ENCODE measurements around the gene FXYD6.

FXYD6 gene

DNA sequence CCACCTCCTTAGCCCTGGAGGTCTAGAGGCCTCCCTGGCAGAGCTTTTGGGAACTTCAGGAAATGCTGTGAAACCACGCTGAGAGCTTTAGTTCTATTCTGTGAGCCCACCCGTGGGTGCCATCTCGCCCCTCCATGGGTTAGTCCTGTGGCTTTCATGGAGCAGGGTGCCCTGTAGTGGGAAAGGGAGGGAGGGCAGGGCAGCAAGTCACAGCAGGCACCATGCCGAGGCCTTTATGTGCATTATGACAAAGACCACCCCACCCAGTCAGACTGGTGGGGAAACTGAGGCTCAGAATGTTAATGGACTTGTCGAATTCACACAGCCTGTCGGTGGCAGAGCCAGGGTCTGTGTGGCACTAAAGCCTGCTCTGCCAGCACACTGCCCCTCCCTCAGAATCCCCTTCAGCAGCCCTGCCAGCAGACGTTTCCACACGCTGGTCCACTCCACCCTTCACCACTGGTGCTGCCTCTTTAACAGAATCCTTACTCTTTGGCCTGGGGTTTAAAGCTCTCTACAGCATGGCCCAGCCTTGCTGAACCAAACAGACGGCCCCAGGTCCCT, 39.3 kb upstream of the FXYD6 start:
- TF ChIP-seq, protein P1, sequence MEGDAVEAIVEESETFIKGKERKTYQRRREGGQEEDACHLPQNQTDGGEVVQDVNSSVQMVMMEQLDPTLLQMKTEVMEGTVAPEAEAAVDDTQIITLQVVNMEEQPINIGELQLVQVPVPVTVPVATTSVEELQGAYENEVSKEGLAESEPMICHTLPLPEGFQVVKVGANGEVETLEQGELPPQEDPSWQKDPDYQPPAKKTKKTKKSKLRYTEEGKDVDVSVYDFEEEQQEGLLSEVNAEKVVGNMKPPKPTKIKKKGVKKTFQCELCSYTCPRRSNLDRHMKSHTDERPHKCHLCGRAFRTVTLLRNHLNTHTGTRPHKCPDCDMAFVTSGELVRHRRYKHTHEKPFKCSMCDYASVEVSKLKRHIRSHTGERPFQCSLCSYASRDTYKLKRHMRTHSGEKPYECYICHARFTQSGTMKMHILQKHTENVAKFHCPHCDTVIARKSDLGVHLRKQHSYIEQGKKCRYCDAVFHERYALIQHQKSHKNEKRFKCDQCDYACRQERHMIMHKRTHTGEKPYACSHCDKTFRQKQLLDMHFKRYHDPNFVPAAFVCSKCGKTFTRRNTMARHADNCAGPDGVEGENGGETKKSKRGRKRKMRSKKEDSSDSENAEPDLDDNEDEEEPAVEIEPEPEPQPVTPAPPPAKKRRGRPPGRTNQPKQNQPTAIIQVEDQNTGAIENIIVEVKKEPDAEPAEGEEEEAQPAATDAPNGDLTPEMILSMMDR (conservative IDR thresholded peaks at IDR 0.05; ENCODE audit: low read depth, low read length) = no peak

DNA sequence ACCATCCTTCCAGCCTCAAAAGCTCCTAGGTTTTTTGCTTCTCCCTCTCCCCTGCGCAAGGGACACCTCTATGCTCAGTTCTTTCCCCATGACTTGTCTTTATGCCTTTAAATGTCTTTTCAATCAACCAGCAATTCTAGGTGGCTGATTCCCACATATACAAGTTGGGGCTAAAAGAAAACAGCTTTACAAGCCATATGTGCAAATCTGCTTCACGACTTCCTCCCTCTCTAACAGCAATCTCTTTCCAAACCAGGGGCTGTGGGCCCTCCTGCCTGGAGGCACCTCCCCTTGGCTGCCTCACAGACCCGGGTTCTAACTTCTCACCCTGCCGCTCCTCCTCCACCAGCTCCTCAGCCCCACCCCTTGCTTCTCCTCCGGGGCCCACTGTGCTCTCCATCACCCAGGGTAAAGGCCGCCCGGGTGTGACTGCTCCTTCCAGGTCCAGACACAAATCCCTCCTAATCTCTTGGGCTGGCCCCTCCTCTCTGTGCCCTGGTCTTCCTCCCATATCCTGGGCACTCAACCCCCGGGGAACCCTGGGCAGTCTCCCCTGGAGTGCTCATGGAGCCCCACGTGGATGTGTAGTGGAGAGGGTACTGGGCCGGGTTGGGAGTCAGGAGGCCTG, 38.6 kb upstream of the FXYD6 start:
- no peak for DNase-seq (ENCODE audit: low read depth)
- no peak overlapping the region for H3K4me3 ChIP-seq (ENCODE audit: low read length)
- TF ChIP-seq, protein P1 (conservative IDR thresholded peaks at IDR 0.05; ENCODE audit: low read depth, low read length) = no peak

More for the DNA sequence above, 39.3 kb upstream of the FXYD6 start:
- no peak overlapping the region for H3K4me3 ChIP-seq (ENCODE audit: low read length)
- no peak for DNase-seq (ENCODE audit: low read depth)

DNA sequence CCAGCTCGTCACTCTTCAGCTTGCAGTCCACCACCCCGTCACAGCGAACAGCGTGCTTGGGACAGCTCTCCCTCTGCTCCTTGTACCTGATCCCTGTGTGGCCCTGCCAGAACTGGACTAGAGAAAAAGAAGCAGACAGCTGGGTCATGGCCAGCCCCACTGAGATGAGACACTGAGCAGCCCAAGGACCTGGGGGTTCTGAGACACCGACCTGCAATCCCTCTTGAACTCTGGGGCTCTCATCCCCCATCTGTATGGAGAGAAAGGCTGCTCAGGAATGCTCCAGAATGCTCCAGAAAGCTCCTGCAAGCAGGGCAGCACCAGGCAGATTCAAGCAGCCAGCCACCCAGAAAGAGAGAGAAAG, 37.9 kb upstream of the FXYD6 start:
- TF ChIP-seq, protein P1 (conservative IDR thresholded peaks at IDR 0.05; ENCODE audit: low read depth, low read length) = no peak
- no peak for DNase-seq (ENCODE audit: low read depth)
- no peak overlapping the region for H3K4me3 ChIP-seq (ENCODE audit: low read length)

DNA sequence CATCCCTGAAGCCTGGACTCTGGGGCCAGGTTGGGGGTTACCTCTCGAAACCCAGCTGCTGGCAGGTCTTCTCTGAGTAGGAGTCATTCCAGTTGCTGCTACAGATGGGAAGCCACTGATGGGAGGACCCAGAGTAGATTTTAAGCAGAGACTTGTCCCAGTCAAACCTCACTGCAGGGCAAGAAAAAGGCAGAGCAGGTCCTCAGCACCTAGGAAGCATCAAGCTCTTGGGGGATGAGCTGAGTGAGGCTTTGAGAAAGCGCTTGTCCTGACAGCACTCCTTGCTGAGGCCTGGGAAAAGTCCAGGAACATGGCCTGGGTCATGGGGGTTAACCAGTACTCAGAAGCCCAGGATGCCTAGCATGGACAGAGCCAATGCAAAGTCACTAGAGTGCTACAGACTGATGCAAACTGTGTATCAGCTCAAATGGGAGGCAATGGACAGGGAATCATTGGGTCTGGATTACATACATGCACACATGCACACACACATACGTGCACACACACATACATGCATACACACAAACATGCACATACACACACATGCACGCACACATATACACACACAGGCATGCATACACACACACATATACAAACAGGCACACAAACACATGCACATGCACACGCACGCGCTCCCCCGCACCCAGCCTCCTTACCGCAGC, 37.4 kb upstream of the FXYD6 start:
- TF ChIP-seq, protein P1 (conservative IDR thresholded peaks at IDR 0.05; ENCODE audit: low read depth, low read length) = no peak
- no peak for DNase-seq (ENCODE audit: low read depth)

DNA sequence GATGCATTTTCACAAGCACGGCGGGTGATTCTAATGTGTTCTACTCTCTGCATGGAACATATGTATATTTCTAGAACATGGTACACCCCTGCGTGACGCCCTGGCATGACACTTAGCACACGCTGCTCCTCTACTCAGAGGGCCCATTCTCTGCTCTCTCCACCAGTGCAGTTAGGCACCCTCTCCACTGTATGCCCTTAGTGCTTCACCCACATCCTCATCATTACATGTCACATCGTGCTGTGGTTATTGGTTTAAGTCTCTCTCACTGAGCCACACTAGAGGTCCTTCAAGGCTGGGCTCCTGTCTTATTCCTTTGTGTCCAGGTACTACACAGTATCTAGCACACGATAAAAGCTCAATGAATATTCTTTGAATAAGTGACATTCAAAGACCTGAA, 36.0 kb upstream of the FXYD6 start:
- H3K4me3 ChIP-seq (ENCODE audit: low read length) = no peak overlapping the region
- TF ChIP-seq, protein P1 (conservative IDR thresholded peaks at IDR 0.05; ENCODE audit: low read depth, low read length) = no peak
- no peak for DNase-seq (ENCODE audit: low read depth)

More for the DNA sequence above, 37.4 kb upstream of the FXYD6 start:
- no peak overlapping the region for H3K4me3 ChIP-seq (ENCODE audit: low read length)

DNA sequence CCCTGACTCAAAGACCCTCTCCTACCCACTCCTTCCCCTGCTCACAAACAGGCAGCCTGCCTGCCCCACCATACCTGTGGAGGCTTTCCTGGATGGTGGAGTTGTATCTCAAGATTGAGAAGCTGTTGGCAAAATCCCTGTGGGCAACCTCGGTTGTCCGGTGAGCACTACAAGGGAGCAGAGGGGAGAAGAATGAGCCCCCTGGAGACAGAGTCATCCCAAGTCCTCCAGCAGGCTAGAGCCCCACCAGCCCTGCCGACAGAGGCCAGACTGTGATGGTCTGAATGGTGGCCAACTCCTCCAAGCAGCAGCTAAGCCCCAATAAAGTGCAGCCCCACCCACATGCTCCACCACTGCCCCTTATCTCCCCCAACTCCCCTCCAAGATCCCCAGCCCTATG, 35.2 kb upstream of the FXYD6 start:
- DNase-seq (ENCODE audit: low read depth) = no peak
- no peak overlapping the region for H3K4me3 ChIP-seq (ENCODE audit: low read length)
- TF ChIP-seq, protein P1 (conservative IDR thresholded peaks at IDR 0.05; ENCODE audit: low read depth, low read length) = no peak

All from retinal pigment epithelial cell (primary cell).